GM12878 (cell line): ENCODE data around the gene GTF2B. TPM values are rescaled to one million over a fixed set of nuclear protein-coding genes. Genes with fewer than 3 reads are reported as not detected.

Experiments
- CBFB ChIP-seq: IDR thresholded peaks from 2 replicates; pipeline ENCODE4 v1.6.1; 2016; ENCODE audit warnings: antibody characterized with exemption, low read depth
- CUX1 ChIP-seq: IDR thresholded peaks from 2 replicates; pipeline ENCODE4 v1.6.1; 2012; ENCODE audit warnings: improper control_type of control experiment, low read depth, low read length; ENCODE audit not compliant: insufficient replicate concordance
- FOXM1 ChIP-seq: IDR thresholded peaks from 2 replicates; pipeline ENCODE4 v1.6.1; 2012; ENCODE audit warnings: low read depth, mild to moderate bottlenecking, inconsistent platforms, low read length, moderate library complexity
- HDGF ChIP-seq: fragments of 450-650 bp; IDR thresholded peaks from 2 replicates; pipeline ENCODE4 v1.6.1; 2016; ENCODE audit warnings: antibody characterized with exemption
- IRF4 ChIP-seq: IDR thresholded peaks from 2 replicates; pipeline ENCODE4 v1.6.1; 2011; ENCODE audit warnings: low read depth, low read length
- JUND ChIP-seq: IDR thresholded peaks from 2 replicates; pipeline ENCODE4 v1.6.1; 2012; ENCODE audit warnings: low read depth, mild to moderate bottlenecking, low read length, improper control_type of control experiment, moderate library complexity
- KLF5 ChIP-seq: fragments of 450-650 bp; IDR thresholded peaks from 2 replicates; pipeline ENCODE4 v1.6.1; 2014; ENCODE audit warnings: mild to moderate bottlenecking; ENCODE audit not compliant: partially characterized antibody
- RCOR1 ChIP-seq: conservative IDR thresholded peaks from 2 replicates; pipeline ENCODE4 v1.6.1; 2012; ENCODE audit warnings: low read depth, low read length, improper control_type of control experiment
- RELA ChIP-seq: fragments of 450-650 bp; IDR thresholded peaks from 2 replicates; pipeline ENCODE4 v1.8.0; 2014; ENCODE audit warnings: borderline replicate concordance; ENCODE audit not compliant: partially characterized antibody
- SMARCA5 ChIP-seq: fragments of 450-650 bp; IDR thresholded peaks from 2 replicates; pipeline ENCODE4 v1.6.1; 2017; ENCODE audit warnings: mild to moderate bottlenecking
- WRNIP1 ChIP-seq: IDR thresholded peaks from 2 replicates; pipeline ENCODE4 v1.6.1; 2011; ENCODE audit warnings: low read depth, low read length, improper control_type of control experiment, borderline replicate concordance
- ZBTB4 ChIP-seq: fragments of 450-650 bp; formaldehyde crosslinking; IDR thresholded peaks from 2 replicates; pipeline ENCODE4 v1.4.0; 2022; ENCODE audit warnings: mild to moderate bottlenecking, moderate library complexity
- polyA plus RNA-seq, 11 experiments: library from polyadenylated mRNA; depleted of rRNA in 4 of 11; unstranded in 6 of 11; stranded (reverse) in 5 of 11; fragments of >200 nt; fragmentation: Nextera tagmentation in 4 of 11; fragmentation: Illumina TruSeq in 1 of 11; extraction: Ambion mirVana in 4 of 11; extraction: Trizol in 1 of 11; gene quantifications; 1 replicate in 1 of 11; 2 replicates in 10 of 11; pipeline versions ENCODE4 v1.2.1 to v1.2.3, GENCODE V29; 2011 to 2016; ENCODE audit warnings: inconsistent platforms in 2 of 11, missing spikeins in 2 of 11, low read depth in 1 of 11
- total RNA-seq, 4 experiments: library from RNA; depleted of rRNA in 3 of 4; stranded (reverse); fragments of >200 nt in 3 of 4; fragmentation: Illumina TruSeq in 1 of 4; extraction: Trizol in 1 of 4; gene quantifications; 2 replicates each; pipeline versions ENCODE4 v1.2.1 to v1.2.3, GENCODE V29; 2013 to 2021
- TF ChIP-seq, protein P1 (sequence below): IDR thresholded peaks from 2 replicates; pipeline ENCODE4 v1.6.1; 2011; ENCODE audit warnings: borderline replicate concordance, low read depth, mild to moderate bottlenecking, moderate library complexity, mixed read lengths, low read length; ENCODE audit not compliant: insufficient read depth; ENCODE audit errors: extremely low read length
- TF ChIP-seq, protein P2 (sequence below): fragments of 150-350 bp; IDR thresholded peaks from 2 replicates; pipeline ENCODE4 v1.6.1; 2016; ENCODE audit warnings: low read depth, low read length
- TF ChIP-seq, protein P3 (sequence below): fragments of 150-350 bp; IDR thresholded peaks from 2 replicates; pipeline ENCODE4 v1.6.1; 2014; ENCODE audit warnings: mild to moderate bottlenecking, low read depth, low read length

GTF2B gene
- total and polyA plus RNA-seq, 10 of the 15 experiments (the other 5 are each of a cell fraction or from before 2014, with no cell fraction given) = 27.9 to 79.7 (median 59.5) TPM

DNA sequence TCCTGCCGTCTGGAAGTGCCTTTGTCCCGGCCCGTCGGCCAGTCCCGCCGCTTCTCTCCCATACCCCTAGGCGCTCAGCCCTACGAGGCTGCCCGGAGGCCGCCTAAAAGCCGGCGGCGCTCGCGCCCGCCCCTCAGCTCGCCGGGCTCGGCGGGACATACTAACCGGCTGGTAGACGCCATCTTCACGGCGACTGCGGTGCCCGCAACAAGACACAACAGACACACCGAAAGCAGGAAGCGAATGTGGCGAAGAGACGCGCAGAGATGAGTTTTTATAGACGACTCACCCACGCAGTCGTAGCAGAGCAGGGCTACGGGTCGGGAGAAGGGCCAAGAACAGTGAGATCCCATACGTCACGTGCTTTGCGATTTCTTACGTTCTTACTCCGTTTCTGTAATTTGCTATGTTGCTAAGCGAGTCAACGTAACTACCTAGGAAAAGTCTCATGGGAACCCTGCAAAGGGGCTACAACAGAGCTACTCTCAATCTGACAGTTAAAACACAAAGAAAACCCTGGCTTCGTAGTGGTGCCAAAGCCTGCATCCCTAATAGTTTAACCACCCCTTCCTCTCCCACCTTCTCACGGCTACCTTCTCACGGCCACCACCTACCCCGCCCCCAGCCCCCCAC lies at the start of gene GTF2B (continued):
- TF ChIP-seq SMARCA5 (no peak), RELA (peak; percentile 62), KLF5 (peak; percentile 88), HDGF (peak; percentile 33; the same call in 1 of the 2 replicates), ZBTB4 (CRISPR knock-in tag) (no peak), IRF4 (peak; percentile 74; the same call in 1 of the 2 replicates), RCOR1 (0 out of 2 replicates have a peak, but pooled peaks have one; percentile 49), CBFB (peak; percentile 98), CUX1 (no peak), JUND (no peak), FOXM1 (peak; percentile 49; the same call in 1 of the 2 replicates), WRNIP1 (no peak)
- TF ChIP-seq, protein P1, sequence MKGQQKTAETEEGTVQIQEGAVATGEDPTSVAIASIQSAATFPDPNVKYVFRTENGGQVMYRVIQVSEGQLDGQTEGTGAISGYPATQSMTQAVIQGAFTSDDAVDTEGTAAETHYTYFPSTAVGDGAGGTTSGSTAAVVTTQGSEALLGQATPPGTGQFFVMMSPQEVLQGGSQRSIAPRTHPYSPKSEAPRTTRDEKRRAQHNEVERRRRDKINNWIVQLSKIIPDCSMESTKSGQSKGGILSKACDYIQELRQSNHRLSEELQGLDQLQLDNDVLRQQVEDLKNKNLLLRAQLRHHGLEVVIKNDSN = peak; percentile 80
- TF ChIP-seq, protein P2, sequence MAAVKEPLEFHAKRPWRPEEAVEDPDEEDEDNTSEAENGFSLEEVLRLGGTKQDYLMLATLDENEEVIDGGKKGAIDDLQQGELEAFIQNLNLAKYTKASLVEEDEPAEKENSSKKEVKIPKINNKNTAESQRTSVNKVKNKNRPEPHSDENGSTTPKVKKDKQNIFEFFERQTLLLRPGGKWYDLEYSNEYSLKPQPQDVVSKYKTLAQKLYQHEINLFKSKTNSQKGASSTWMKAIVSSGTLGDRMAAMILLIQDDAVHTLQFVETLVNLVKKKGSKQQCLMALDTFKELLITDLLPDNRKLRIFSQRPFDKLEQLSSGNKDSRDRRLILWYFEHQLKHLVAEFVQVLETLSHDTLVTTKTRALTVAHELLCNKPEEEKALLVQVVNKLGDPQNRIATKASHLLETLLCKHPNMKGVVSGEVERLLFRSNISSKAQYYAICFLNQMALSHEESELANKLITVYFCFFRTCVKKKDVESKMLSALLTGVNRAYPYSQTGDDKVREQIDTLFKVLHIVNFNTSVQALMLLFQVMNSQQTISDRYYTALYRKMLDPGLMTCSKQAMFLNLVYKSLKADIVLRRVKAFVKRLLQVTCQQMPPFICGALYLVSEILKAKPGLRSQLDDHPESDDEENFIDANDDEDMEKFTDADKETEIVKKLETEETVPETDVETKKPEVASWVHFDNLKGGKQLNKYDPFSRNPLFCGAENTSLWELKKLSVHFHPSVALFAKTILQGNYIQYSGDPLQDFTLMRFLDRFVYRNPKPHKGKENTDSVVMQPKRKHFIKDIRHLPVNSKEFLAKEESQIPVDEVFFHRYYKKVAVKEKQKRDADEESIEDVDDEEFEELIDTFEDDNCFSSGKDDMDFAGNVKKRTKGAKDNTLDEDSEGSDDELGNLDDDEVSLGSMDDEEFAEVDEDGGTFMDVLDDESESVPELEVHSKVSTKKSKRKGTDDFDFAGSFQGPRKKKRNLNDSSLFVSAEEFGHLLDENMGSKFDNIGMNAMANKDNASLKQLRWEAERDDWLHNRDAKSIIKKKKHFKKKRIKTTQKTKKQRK = no peak
- TF ChIP-seq, protein P3, sequence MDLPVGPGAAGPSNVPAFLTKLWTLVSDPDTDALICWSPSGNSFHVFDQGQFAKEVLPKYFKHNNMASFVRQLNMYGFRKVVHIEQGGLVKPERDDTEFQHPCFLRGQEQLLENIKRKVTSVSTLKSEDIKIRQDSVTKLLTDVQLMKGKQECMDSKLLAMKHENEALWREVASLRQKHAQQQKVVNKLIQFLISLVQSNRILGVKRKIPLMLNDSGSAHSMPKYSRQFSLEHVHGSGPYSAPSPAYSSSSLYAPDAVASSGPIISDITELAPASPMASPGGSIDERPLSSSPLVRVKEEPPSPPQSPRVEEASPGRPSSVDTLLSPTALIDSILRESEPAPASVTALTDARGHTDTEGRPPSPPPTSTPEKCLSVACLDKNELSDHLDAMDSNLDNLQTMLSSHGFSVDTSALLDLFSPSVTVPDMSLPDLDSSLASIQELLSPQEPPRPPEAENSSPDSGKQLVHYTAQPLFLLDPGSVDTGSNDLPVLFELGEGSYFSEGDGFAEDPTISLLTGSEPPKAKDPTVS = no peak
